A549 (cell line): ENCODE results near the gene MUC3A. TPM values are rescaled to one million over a fixed set of nuclear protein-coding genes. Genes with fewer than 3 reads are reported as not detected.

Experiments used
- ATAC-seq, 2 experiments: fragments of 200-7000 bp in 1 of 2; fragments of >200 bp in 1 of 2; cut with Nextera tagmentation in 1 of 2; cut with Tn5 transposase in 1 of 2; 3 replicates each; pipeline versions ENCODE4 v1.8.0 to v1.9.1; 2018 to 2020; ENCODE audit warnings: mild to moderate bottlenecking in 1 of 2, moderate library complexity in 1 of 2
- CTCF ChIA-PET: fragments of 300-600 bp; sonication (Branson Sonifier 250); formaldehyde crosslinking; extraction: SDS; loops from one replicate; lab custom pipeline; 2021; ENCODE audit warnings: antibody characterized with exemption, inconsistent platforms; lab: Yijun Ruan, JAX
- POLR2A ChIA-PET: fragments of 350-600 bp; formaldehyde crosslinking; extraction: SDS; loops from one replicate; lab custom pipeline; 2021; ENCODE audit warnings: antibody characterized with exemption, inconsistent platforms; lab: Yijun Ruan, JAX
- DNase-seq, 2 experiments: peaks; one replicate each; pipeline versions ENCODE4 v3.0.0 to v3.0.0-alpha.2; 2011 to 2016; ENCODE audit warnings: low read depth in 1 of 2, low spot score in 1 of 2
- FAIRE-seq: peaks from 2 replicates; lab custom pipeline; 2011; peaks lifted over from hg19 to GRCh38; lab: Jason Lieb, UNC
- H3K27ac ChIP-seq, 2 experiments: fragments of >200 bp; sonication (Bioruptor Twin); formaldehyde crosslinking; 3 replicates each; pipeline ENCODE4 v1.5.1; 2016 to 2017
- H3K4me1 ChIP-seq: fragments of >200 bp; sonication (Bioruptor Twin); formaldehyde crosslinking; 3 replicates; pipeline ENCODE4 v1.6.1; 2016
- H3K4me2 ChIP-seq: fragments of >200 bp; sonication (Bioruptor Twin); formaldehyde crosslinking; 3 replicates; pipeline ENCODE4 v1.6.1; 2016
- H3K4me3 ChIP-seq: fragments of >200 bp; sonication (Bioruptor Twin); formaldehyde crosslinking; 3 replicates; pipeline ENCODE4 v1.5.1; 2016
- H3K9me3 ChIP-seq: fragments of >200 bp; sonication (Bioruptor Twin); formaldehyde crosslinking; 3 replicates; pipeline ENCODE4 v1.6.1; 2016
- CBX2 ChIP-seq: fragments of 200-600 bp; sonication (generic); IDR thresholded peaks from 2 replicates; pipeline ENCODE4 v1.6.1; 2016; ENCODE audit warnings: low read depth, mild to moderate bottlenecking, borderline replicate concordance
- CBX8 ChIP-seq: fragments of 200-600 bp; sonication (generic); IDR thresholded peaks from 2 replicates; pipeline ENCODE4 v1.6.1; 2016
- CHD2 ChIP-seq: fragments of 150-350 bp; IDR thresholded peaks from 2 replicates; pipeline ENCODE4 v1.6.1; 2014; ENCODE audit warnings: low read length; ENCODE audit not compliant: partially characterized antibody
- EHMT2 ChIP-seq: fragments of 200-600 bp; sonication (generic); IDR thresholded peaks from 2 replicates; pipeline ENCODE4 v1.6.1; 2016; ENCODE audit warnings: antibody characterized with exemption, low read depth, mild to moderate bottlenecking, moderate library complexity
- FOXS1 ChIP-seq: fragments of 250-450 bp; sonication (Bioruptor Pico); IDR thresholded peaks from 2 replicates; pipeline ENCODE4 v1.5.0; 2020; ENCODE audit warnings: mild to moderate bottlenecking, moderate library complexity
- HOXB5 ChIP-seq: fragments of 250-450 bp; sonication (Bioruptor Pico); IDR thresholded peaks from 2 replicates; pipeline ENCODE4 v1.5.0; 2020; ENCODE audit warnings: mild to moderate bottlenecking, moderate library complexity
- JUNB ChIP-seq: fragments of >200 bp; sonication (Bioruptor Twin); formaldehyde crosslinking; IDR thresholded peaks from 2 replicates; pipeline ENCODE4 v1.6.1; 2016
- MAFK ChIP-seq: fragments of 450-650 bp; IDR thresholded peaks from 2 replicates; pipeline ENCODE4 v1.6.1; 2014; ENCODE audit not compliant: partially characterized antibody
- MYC ChIP-seq: IDR thresholded peaks from 2 replicates; pipeline ENCODE4 v1.6.1; 2012; ENCODE audit warnings: mild to moderate bottlenecking, inconsistent platforms, low read length, improper control_type of control experiment, borderline replicate concordance
- NPAS2 ChIP-seq: fragments of 250-450 bp; sonication (Bioruptor Pico); IDR thresholded peaks from 2 replicates; pipeline ENCODE4 v1.8.0; 2022; ENCODE audit warnings: mild to moderate bottlenecking, moderate library complexity, borderline replicate concordance
- RFX5 ChIP-seq: fragments of 450-650 bp; IDR thresholded peaks from 2 replicates; pipeline ENCODE4 v1.7.1; 2014; ENCODE audit warnings: antibody characterized with exemption, mild to moderate bottlenecking, moderate library complexity
- RNF2 ChIP-seq: fragments of 200-600 bp; sonication (generic); IDR thresholded peaks from 2 replicates; pipeline ENCODE4 v1.6.1; 2016; ENCODE audit warnings: low read depth, mild to moderate bottlenecking, antibody characterized with exemption, moderate library complexity, borderline replicate concordance
- TFCP2L1 ChIP-seq: fragments of 250-450 bp; sonication (Bioruptor Pico); IDR thresholded peaks from 2 replicates; pipeline ENCODE4 v1.5.0; 2021; ENCODE audit warnings: mild to moderate bottlenecking
- ZC3H11A ChIP-seq: fragments of 450-650 bp; IDR thresholded peaks from 2 replicates; pipeline ENCODE4 v1.6.1; 2014; ENCODE audit warnings: antibody characterized with exemption, mild to moderate bottlenecking
- ZNF302 ChIP-seq: fragments of 250-450 bp; sonication (Bioruptor Pico); IDR thresholded peaks from 2 replicates; pipeline ENCODE4 v1.9.0; 2021; ENCODE audit warnings: inconsistent platforms, mild to moderate bottlenecking, moderate library complexity
- WGBS: methylation state at CpG from one replicate; pipeline ENCODE4 v1.1.6; 2017; ENCODE audit errors: missing lambda C conversion rate; 5-methylcytosine and 5-hydroxymethylcytosine counted together
- polyA plus RNA-seq, 4 experiments: library from polyadenylated mRNA; depleted of rRNA in 3 of 4; stranded (reverse); fragments of >200 nt; fragmentation: RNase III in 1 of 4; extraction: RNeasy Plus Mini Kit Qiagen cat#74134 plus additional on column Dnase treatment in 1 of 4; gene quantifications; 2 replicates in 3 of 4; 3 replicates in 1 of 4; pipeline ENCODE4 v1.2.3, GENCODE V29; 2011 to 2017
- TF ChIP-seq, protein P1 (sequence below): fragments of >200 bp; sonication (Bioruptor Twin); formaldehyde crosslinking; IDR thresholded peaks from 2 replicates; pipeline ENCODE4 v1.6.1; 2016
- TF ChIP-seq, protein P2 (sequence below): fragments of 250-450 bp; sonication (Bioruptor Pico); IDR thresholded peaks from 2 replicates; pipeline ENCODE4 v1.5.0; 2020; ENCODE audit warnings: low read depth, mild to moderate bottlenecking, moderate library complexity
- TF ChIP-seq, protein P3 (sequence below): fragments of >200 bp; sonication (Bioruptor Twin); formaldehyde crosslinking; IDR thresholded peaks from 3 replicates; pipeline ENCODE4 v1.5.1; 2016
- TF ChIP-seq, protein P4 (sequence below): fragments of 450-650 bp; IDR thresholded peaks from 2 replicates; pipeline ENCODE4 v1.6.1; 2014; ENCODE audit warnings: antibody characterized with exemption
- TF ChIP-seq, protein P5 (sequence below): fragments of 150-350 bp; IDR thresholded peaks from 2 replicates; pipeline ENCODE4 v1.6.1; 2014; ENCODE audit warnings: low read depth, mild to moderate bottlenecking, low read length
- TF ChIP-seq, protein P6 (sequence below): fragments of 200-600 bp; sonication (generic); IDR thresholded peaks from 2 replicates; pipeline ENCODE4 v1.6.1; 2016; ENCODE audit warnings: antibody characterized with exemption, mild to moderate bottlenecking, moderate library complexity

The MUC3A gene
- polyA plus RNA-seq, 2 of the 4 experiments (the other 2 are of a cell fraction): 4.0 to 6.9 TPM

DNA sequence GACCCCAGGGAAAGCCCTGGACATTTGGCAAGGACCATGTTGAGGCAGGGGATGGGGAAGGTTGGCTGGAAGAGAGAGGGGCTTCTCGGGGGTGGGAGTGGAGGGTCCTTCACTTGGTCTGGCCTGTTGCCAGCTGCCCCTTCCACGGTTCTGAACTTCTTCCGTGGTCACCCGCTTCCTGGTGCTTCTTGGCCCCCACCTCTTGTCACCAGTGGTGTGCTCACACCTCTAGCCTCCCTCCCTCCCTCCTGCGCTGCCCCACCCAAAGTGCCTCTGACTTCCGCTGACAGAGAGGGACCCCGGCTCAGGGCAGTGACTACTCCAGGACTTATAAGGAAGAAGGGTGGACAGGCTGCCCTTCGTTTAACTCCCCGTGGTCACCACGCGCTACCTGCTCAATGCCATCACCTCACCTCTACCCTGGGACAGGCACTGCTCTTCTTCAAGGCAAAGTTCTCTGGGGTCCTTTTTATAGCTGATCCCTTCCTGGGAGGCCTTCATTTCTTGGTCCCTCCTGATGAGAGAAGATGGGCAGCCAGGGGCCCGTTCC lies 19.8 kb downstream of the MUC3A start, which contains the start of gene MUC12:
TSS of gene MUC12 (plus strand) at position 500 of the 550 bp plus-strand sequence. CDS start 58 bp downstream, outside the sequence.
- Histone ChIP-seq H3K4me2 (no peak within 1 kb of the TSS), H3K4me1 (peaks cover 34% of the 10 kb centered on the region), H3K27ac (no peak within 1 kb of the TSS), H3K9me3 (no peaks in the 10 kb centered on the region), H3K4me3 (no peak within 1 kb of the TSS)
- ATAC-seq (no peak), FAIRE-seq (no peak), DNase-seq (no peak)
- TF ChIP-seq, protein P1, sequence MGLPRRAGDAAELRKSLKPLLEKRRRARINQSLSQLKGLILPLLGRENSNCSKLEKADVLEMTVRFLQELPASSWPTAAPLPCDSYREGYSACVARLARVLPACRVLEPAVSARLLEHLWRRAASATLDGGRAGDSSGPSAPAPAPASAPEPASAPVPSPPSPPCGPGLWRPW: no peak
- TF ChIP-seq, protein P2, sequence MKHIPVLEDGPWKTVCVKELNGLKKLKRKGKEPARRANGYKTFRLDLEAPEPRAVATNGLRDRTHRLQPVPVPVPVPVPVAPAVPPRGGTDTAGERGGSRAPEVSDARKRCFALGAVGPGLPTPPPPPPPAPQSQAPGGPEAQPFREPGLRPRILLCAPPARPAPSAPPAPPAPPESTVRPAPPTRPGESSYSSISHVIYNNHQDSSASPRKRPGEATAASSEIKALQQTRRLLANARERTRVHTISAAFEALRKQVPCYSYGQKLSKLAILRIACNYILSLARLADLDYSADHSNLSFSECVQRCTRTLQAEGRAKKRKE (CRISPR knock-in tag): no peak
- no peak for TF ChIP-seq HOXB5 (CRISPR knock-in tag)
- TF ChIP-seq, protein P3, sequence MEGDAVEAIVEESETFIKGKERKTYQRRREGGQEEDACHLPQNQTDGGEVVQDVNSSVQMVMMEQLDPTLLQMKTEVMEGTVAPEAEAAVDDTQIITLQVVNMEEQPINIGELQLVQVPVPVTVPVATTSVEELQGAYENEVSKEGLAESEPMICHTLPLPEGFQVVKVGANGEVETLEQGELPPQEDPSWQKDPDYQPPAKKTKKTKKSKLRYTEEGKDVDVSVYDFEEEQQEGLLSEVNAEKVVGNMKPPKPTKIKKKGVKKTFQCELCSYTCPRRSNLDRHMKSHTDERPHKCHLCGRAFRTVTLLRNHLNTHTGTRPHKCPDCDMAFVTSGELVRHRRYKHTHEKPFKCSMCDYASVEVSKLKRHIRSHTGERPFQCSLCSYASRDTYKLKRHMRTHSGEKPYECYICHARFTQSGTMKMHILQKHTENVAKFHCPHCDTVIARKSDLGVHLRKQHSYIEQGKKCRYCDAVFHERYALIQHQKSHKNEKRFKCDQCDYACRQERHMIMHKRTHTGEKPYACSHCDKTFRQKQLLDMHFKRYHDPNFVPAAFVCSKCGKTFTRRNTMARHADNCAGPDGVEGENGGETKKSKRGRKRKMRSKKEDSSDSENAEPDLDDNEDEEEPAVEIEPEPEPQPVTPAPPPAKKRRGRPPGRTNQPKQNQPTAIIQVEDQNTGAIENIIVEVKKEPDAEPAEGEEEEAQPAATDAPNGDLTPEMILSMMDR: no peak
- TF ChIP-seq MYC: no peak
- no peak for TF ChIP-seq RNF2
- TF ChIP-seq CBX8: no peak
- no peak for TF ChIP-seq CHD2
- TF ChIP-seq, protein P4, sequence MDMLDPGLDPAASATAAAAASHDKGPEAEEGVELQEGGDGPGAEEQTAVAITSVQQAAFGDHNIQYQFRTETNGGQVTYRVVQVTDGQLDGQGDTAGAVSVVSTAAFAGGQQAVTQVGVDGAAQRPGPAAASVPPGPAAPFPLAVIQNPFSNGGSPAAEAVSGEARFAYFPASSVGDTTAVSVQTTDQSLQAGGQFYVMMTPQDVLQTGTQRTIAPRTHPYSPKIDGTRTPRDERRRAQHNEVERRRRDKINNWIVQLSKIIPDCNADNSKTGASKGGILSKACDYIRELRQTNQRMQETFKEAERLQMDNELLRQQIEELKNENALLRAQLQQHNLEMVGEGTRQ: no peak
- POLR2A ChIA-PET: no interaction called here
- WGBS: 51% methylated on average over 12 of the region's 12 CpGs
- CTCF ChIA-PET: interaction anchor here (1.0 to 3.5 kb wide), 4 partner anchors 11 to 275 kb away, joined by 3 to 13 read pairs (median 8); partner anchors contain the start of gene FIS1

DNA sequence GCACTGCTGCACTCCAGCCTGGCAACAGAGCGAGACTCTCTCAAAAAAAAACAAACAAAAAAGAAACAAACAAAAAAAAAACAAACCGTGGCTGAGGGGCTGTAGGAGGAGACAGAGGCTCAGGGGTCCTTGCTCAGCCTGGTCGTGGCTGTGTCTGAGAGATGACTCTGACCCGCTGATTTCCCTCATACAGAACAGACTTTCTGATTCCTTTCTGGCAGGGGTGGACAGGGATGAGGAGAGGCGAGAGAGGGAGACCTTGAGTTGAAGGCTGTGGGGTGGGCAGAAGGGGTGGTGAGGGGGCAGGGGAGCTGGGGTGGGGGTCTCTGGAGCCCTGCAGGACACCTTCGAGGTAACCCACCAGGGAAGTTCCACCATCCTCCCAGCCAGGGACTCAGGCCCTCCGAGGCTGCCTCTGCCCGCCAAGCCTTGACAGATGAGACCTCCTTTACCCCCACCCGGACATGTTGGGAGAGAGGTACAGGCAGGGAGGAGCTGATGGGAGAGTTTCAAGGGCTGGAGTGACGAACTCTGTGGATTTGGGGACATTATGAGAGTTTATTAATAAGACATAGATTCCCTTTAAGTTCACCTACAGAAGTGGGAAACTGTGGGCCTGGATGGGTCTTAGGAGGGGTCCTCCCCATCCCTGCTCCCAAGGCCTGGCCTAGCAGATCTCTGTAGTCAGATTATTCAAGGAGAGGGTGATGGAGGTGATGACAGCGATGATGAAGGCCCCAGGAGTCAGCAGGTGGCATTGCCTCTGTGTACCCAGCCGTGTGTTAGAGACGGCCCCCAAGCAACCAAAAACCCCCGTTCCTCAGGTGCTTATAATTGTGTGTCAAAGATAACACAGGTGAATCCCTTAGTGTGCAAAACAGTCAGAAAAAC lies 22.0 kb downstream of the MUC3A start:
- TF ChIP-seq CBX2 (no peak), MAFK (no peak), ZC3H11A (no peak), EHMT2 (no peak)
- TF ChIP-seq, protein P5, sequence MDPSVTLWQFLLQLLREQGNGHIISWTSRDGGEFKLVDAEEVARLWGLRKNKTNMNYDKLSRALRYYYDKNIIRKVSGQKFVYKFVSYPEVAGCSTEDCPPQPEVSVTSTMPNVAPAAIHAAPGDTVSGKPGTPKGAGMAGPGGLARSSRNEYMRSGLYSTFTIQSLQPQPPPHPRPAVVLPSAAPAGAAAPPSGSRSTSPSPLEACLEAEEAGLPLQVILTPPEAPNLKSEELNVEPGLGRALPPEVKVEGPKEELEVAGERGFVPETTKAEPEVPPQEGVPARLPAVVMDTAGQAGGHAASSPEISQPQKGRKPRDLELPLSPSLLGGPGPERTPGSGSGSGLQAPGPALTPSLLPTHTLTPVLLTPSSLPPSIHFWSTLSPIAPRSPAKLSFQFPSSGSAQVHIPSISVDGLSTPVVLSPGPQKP: no peak
- DNase-seq (no peak), FAIRE-seq (no peak), ATAC-seq (no peak)
- ChIA-PET CTCF (interaction anchor here (1.6 to 3.5 kb wide), 2 partner anchors 81 to 88 kb away, joined by 7 to 13 read pairs; no protein-coding TSS in a partner anchor), POLR2A (no interaction called here)
- 40% methylated on average over 14 of the region's 14 CpGs for WGBS
- H3K4me2 ChIP-seq: no peak overlapping the region
- H3K4me1 ChIP-seq: peaks cover 39% of the 10 kb centered on the region
- no peak overlapping the region for H3K27ac ChIP-seq
- H3K4me3 ChIP-seq: no peak overlapping the region
- no peaks in the 10 kb centered on the region for H3K9me3 ChIP-seq

DNA sequence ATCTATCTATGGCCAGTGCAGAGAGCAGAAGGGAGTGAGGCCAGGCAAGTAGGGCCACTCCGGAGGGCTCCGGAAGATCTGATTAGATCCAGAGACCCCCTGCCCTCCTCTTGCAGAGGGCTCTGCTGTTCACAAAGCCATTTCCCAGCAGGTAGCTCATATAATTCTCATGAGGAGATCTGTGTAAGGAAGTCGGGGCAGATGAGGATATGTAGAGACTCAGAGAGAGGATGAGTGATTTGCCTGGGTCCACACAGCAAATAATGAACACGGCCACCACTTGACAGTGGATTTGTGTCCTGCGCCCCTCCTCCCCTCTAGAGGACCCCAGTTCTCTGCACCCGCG lies 22.6 kb downstream of the MUC3A start:
- DNase-seq: no peak
- ChIA-PET CTCF (interaction anchor here (0.9 to 4.2 kb wide), 4 partner anchors 75 to 123 kb away, joined by 3 to 32 read pairs (median 7); no protein-coding TSS in a partner anchor), POLR2A (no interaction called here)
- Histone ChIP-seq H3K9me3 (no peaks in the 10 kb centered on the region), H3K4me2 (no peak overlapping the region), H3K4me1 (peaks cover 33% of the 10 kb centered on the region), H3K27ac (no peak overlapping the region), H3K4me3 (no peak overlapping the region)
- WGBS: 41% methylated on average over 7 of the region's 7 CpGs
- no peak for ATAC-seq
- FAIRE-seq: no peak
- no peak for TF ChIP-seq TFCP2L1 (CRISPR knock-in tag)
- TF ChIP-seq CBX2: no peak
- no peak for TF ChIP-seq FOXS1 (CRISPR knock-in tag)
- TF ChIP-seq, protein P6, sequence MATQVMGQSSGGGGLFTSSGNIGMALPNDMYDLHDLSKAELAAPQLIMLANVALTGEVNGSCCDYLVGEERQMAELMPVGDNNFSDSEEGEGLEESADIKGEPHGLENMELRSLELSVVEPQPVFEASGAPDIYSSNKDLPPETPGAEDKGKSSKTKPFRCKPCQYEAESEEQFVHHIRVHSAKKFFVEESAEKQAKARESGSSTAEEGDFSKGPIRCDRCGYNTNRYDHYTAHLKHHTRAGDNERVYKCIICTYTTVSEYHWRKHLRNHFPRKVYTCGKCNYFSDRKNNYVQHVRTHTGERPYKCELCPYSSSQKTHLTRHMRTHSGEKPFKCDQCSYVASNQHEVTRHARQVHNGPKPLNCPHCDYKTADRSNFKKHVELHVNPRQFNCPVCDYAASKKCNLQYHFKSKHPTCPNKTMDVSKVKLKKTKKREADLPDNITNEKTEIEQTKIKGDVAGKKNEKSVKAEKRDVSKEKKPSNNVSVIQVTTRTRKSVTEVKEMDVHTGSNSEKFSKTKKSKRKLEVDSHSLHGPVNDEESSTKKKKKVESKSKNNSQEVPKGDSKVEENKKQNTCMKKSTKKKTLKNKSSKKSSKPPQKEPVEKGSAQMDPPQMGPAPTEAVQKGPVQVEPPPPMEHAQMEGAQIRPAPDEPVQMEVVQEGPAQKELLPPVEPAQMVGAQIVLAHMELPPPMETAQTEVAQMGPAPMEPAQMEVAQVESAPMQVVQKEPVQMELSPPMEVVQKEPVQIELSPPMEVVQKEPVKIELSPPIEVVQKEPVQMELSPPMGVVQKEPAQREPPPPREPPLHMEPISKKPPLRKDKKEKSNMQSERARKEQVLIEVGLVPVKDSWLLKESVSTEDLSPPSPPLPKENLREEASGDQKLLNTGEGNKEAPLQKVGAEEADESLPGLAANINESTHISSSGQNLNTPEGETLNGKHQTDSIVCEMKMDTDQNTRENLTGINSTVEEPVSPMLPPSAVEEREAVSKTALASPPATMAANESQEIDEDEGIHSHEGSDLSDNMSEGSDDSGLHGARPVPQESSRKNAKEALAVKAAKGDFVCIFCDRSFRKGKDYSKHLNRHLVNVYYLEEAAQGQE: no peak
- TF ChIP-seq ZNF302: no peak
- TF ChIP-seq JUNB: no peak
- no peak for TF ChIP-seq CHD2
- TF ChIP-seq, protein P1: no peak
- TF ChIP-seq NPAS2 (CRISPR knock-in tag): no peak
- TF ChIP-seq RFX5: no peak
